Bronchial epithelial cell (primary cell): ENCODE data around the gene PRRT1. TPM values are rescaled to one million over a fixed set of nuclear protein-coding genes. Genes with fewer than 3 reads are reported as not detected.
"Not testable (repeated sequence)": the region's sequence is repeated elsewhere in the genome, so short reads cannot be mapped to it uniquely, and the experiment has no call there.

ENCODE experiments used
- DNase-seq: peaks from one replicate; pipeline ENCODE4 v3.0.0-alpha.2; 2010; ENCODE audit warnings: low read depth
- FAIRE-seq: peaks from 2 replicates; lab custom pipeline; 2011; peaks lifted over from hg19 to GRCh38; lab: Jason Lieb, UNC
- H3K27me3 ChIP-seq: 2 replicates; pipeline ENCODE4 v1.5.1; 2011; ENCODE audit warnings: low read length; ENCODE audit not compliant: control insufficient read depth, insufficient read depth
- H3K36me3 ChIP-seq: 2 replicates; pipeline ENCODE4 v1.5.1; 2011; ENCODE audit warnings: low read length; ENCODE audit not compliant: control insufficient read depth, insufficient read depth
- H3K4me3 ChIP-seq: 2 replicates; pipeline ENCODE4 v1.5.1; 2011; ENCODE audit warnings: mild to moderate bottlenecking, low read depth, low read length, control low read depth
- CTCF ChIP-seq: IDR thresholded peaks from 2 replicates; pipeline ENCODE4 v1.5.1; 2011; ENCODE audit warnings: mild to moderate bottlenecking, moderate library complexity, low read length, control low read depth, inconsistent platforms; ENCODE audit not compliant: insufficient read depth, severe bottlenecking
- total RNA-seq: library from RNA; depleted of rRNA; stranded (reverse); fragments of >200 nt; gene quantifications from 2 replicates; pipeline ENCODE4 v1.2.1, GENCODE V29; 2014

The PRRT1 gene
- total RNA-seq, 1 donor from 2014 or later: not detected

- FAIRE-seq (no peak), DNase-seq (no peak)
- no peaks in the 10 kb centered on the region for H3K36me3 ChIP-seq
- H3K4me3 ChIP-seq: no peak overlapping the region
- H3K27me3 ChIP-seq: peaks cover 2% of the 10 kb centered on the region
- no peak for TF ChIP-seq CTCF
Observed at GRCh38 chr6:32108094-32108627, 43.6 kb downstream of the PRRT1 start.

- no peak for TF ChIP-seq CTCF
- Histone ChIP-seq H3K27me3 (peaks cover 2% of the 10 kb centered on the region), H3K36me3 (no peaks in the 10 kb centered on the region), H3K4me3 (no peak overlapping the region)
- no peak for DNase-seq
- no peak for FAIRE-seq
Observed at GRCh38 chr6:32107406-32107805, 44.3 kb downstream of the PRRT1 start.

GRCh38 chr6:32105433-32105832, 46.3 kb downstream of the PRRT1 start:
- TF ChIP-seq CTCF: no peak
- no peak for FAIRE-seq

GRCh38 chr6:32102255-32102654, 49.5 kb downstream of the PRRT1 start:
- H3K36me3 ChIP-seq: no peaks in the 10 kb centered on the region
- H3K4me3 ChIP-seq: no peak overlapping the region
- DNase-seq (no peak), FAIRE-seq (no peak)
- no peak for TF ChIP-seq CTCF
- peaks cover 2% of the 10 kb centered on the region for H3K27me3 ChIP-seq

More at GRCh38 chr6:32105433-32105832, 46.3 kb downstream of the PRRT1 start:
- H3K36me3 ChIP-seq: no peaks in the 10 kb centered on the region
- H3K27me3 ChIP-seq: peaks cover 2% of the 10 kb centered on the region
- no peak for DNase-seq
- H3K4me3 ChIP-seq: no peak overlapping the region

GRCh38 chr6:32100251-32100650, 51.5 kb downstream of the PRRT1 start:
- not testable (repeated sequence) for FAIRE-seq, DNase-seq
- H3K27me3 ChIP-seq: peaks cover 16% of the 10 kb centered on the region

More at GRCh38 chr6:32100251-32100650, 51.5 kb downstream of the PRRT1 start:
- not testable (repeated sequence) for H3K4me3 ChIP-seq, H3K36me3 ChIP-seq

Other genes starting within 250 kb of the PRRT1 start
- gene ZBTB12, start 249.9 kb downstream of the PRRT1 start, total RNA-seq: 0.64 and 1.3 TPM in 2 replicates
- gene C2, start 224.2 kb downstream of the PRRT1 start, total RNA-seq: 0.26 and 0.53 TPM in 2 replicates
- gene CFB, start 205.8 kb downstream of the PRRT1 start, total RNA-seq: 2.4 and 2.6 TPM in 2 replicates
- 163 and 177 TPM in 2 replicates for gene NELFE, start 193.0 kb downstream of the PRRT1 start, total RNA-seq
- gene SKIC2, start 192.8 kb downstream of the PRRT1 start, total RNA-seq: 44.8 and 48.0 TPM in 2 replicates
- 8.4 and 12.2 TPM in 2 replicates for gene DXO, start 179.8 kb downstream of the PRRT1 start, total RNA-seq
- 1.2 and 1.8 TPM in 2 replicates for gene C4A, start 169.9 kb downstream of the PRRT1 start, total RNA-seq
- gene C4B, start 137.1 kb downstream of the PRRT1 start, total RNA-seq: 1.6 and 2.6 TPM in 2 replicates
- gene CYP21A2, start 113.5 kb downstream of the PRRT1 start, total RNA-seq: under 0.01 TPM in 1 of 2 replicates, not detected in the other
- gene TNXB, start 42.6 kb downstream of the PRRT1 start, total RNA-seq: 1.4 and 2.4 TPM in 2 replicates
- 8.7 and 11.1 TPM in 2 replicates for gene ATF6B, start 23.7 kb downstream of the PRRT1 start, total RNA-seq
- gene FKBPL, start 21.7 kb downstream of the PRRT1 start, total RNA-seq: 7.4 and 8.4 TPM in 2 replicates
- gene PPT2, start 2.2 kb upstream of the PRRT1 start, total RNA-seq: 5.8 and 38.5 TPM in 2 replicates
- 0.26 and 1.7 TPM in 2 replicates for gene EGFL8, start 12.7 kb upstream of the PRRT1 start, total RNA-seq
- gene AGPAT1, start 24.1 kb upstream of the PRRT1 start, total RNA-seq: 5.8 and 9.0 TPM in 2 replicates
- 29.2 and 50.5 TPM in 2 replicates for gene RNF5, start 26.5 kb upstream of the PRRT1 start, total RNA-seq
- gene AGER, start 32.3 kb upstream of the PRRT1 start, total RNA-seq: 0.26 TPM in 2 replicates
- gene PBX2, start 38.3 kb upstream of the PRRT1 start, total RNA-seq: 16.3 and 19.3 TPM in 2 replicates
- gene GPSM3, start 40.7 kb upstream of the PRRT1 start, total RNA-seq: 0.64 and 0.79 TPM in 2 replicates
- 0.26 and 0.38 TPM in 2 replicates for gene NOTCH4, start 72.1 kb upstream of the PRRT1 start, total RNA-seq
- not detected in 2 replicates for gene TSBP1, start 220.0 kb upstream of the PRRT1 start, total RNA-seq